ENCODE data around the gene KIAA2012.

DNA sequence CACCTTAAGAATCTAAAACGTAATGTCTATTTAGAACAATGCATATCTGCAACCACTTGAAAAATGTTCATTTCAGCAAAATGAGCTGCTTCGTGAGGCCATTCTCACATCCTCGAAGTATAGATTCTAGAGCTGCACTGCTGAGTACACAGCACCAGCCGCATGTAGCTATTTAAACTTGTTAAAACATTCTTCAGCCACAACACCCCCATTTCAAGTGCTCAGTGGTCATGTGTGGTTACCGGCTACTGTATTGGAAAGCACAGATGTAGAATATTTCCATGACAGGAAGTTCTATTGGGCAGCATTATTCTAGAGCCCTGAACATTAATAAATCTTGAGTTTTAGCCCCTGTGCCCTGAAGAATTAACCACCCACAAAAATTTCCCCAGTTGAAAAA, 130.3 kb downstream of the KIAA2012 start:
- TF ChIP-seq CTCF (IDR thresholded peaks at IDR 0.05; ENCODE audit: insufficient read depth, low read length) (no peak), POLR2AphosphoS5 (IDR thresholded peaks at IDR 0.05; ENCODE audit: low read depth) (no peak), SPI1 (IDR thresholded peaks at IDR 0.05; ENCODE audit: borderline replicate concordance, low read depth) (no peak), GABPA (IDR thresholded peaks at IDR 0.05; ENCODE audit: low read depth) (no peak)
- TF ChIP-seq, protein P1, sequence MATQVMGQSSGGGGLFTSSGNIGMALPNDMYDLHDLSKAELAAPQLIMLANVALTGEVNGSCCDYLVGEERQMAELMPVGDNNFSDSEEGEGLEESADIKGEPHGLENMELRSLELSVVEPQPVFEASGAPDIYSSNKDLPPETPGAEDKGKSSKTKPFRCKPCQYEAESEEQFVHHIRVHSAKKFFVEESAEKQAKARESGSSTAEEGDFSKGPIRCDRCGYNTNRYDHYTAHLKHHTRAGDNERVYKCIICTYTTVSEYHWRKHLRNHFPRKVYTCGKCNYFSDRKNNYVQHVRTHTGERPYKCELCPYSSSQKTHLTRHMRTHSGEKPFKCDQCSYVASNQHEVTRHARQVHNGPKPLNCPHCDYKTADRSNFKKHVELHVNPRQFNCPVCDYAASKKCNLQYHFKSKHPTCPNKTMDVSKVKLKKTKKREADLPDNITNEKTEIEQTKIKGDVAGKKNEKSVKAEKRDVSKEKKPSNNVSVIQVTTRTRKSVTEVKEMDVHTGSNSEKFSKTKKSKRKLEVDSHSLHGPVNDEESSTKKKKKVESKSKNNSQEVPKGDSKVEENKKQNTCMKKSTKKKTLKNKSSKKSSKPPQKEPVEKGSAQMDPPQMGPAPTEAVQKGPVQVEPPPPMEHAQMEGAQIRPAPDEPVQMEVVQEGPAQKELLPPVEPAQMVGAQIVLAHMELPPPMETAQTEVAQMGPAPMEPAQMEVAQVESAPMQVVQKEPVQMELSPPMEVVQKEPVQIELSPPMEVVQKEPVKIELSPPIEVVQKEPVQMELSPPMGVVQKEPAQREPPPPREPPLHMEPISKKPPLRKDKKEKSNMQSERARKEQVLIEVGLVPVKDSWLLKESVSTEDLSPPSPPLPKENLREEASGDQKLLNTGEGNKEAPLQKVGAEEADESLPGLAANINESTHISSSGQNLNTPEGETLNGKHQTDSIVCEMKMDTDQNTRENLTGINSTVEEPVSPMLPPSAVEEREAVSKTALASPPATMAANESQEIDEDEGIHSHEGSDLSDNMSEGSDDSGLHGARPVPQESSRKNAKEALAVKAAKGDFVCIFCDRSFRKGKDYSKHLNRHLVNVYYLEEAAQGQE (IDR thresholded peaks at IDR 0.05; ENCODE audit: insufficient replicate concordance, low read depth): no peak

Data from HL-60 (cell line).